ENCODE measurements around the gene SNAPC5.

SNAPC5 gene, protein sequence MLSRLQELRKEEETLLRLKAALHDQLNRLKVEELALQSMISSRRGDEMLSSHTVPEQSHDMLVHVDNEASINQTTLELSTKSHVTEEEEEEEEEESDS

DNA sequence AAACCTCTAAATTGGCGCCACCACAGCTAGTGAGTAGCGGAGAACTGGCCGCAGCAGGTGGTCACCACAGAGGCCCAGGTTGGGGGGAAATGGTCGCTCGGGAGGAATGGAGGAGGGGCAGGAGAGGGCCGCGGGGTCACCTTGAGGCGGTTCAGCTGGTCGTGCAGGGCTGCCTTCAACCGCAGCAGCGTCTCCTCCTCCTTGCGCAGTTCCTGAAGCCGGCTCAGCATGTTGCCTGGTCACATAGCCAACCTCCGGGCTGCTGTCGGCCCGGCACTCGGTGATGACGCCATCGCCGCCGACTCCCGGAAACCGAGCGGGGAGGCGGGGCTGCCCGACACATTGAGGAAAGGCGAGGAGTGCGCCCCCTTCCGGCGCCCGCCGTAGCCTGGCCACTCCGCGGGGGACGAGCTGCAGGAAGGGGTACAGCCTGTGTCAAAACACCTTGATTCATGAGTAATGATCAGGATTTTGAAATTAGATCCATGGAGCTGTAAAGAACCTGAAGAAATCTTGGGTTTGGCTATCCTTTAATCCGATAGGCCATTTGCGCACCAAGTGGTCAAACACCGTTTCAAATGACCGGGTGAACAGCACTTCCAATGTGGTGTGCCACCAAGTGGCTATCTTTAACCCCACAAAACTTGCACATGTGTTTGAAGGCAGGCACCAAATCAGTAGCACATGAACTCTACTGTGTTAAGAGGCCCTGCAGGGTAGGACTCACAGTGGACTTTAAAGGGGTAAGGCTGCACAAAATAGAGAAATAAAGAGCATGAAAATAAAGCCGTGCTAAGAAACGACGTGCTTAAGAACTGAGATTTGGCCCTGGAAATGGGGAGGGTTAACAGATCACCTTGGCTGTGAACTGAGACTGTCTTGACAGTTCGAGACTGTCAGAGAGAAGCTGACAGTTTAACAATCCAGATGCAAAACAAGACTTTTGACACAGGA, at the start of gene SNAPC5:
Gene SNAPC5 (minus strand): TSS at position 261 of the 954 bp plus-strand sequence. CDS start 31 bp downstream, at position 230.
- TF ChIP-seq, protein P1, sequence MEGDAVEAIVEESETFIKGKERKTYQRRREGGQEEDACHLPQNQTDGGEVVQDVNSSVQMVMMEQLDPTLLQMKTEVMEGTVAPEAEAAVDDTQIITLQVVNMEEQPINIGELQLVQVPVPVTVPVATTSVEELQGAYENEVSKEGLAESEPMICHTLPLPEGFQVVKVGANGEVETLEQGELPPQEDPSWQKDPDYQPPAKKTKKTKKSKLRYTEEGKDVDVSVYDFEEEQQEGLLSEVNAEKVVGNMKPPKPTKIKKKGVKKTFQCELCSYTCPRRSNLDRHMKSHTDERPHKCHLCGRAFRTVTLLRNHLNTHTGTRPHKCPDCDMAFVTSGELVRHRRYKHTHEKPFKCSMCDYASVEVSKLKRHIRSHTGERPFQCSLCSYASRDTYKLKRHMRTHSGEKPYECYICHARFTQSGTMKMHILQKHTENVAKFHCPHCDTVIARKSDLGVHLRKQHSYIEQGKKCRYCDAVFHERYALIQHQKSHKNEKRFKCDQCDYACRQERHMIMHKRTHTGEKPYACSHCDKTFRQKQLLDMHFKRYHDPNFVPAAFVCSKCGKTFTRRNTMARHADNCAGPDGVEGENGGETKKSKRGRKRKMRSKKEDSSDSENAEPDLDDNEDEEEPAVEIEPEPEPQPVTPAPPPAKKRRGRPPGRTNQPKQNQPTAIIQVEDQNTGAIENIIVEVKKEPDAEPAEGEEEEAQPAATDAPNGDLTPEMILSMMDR (IDR thresholded peaks at IDR 0.05; ENCODE audit: insufficient read depth, low read depth, low read length, missing control alignments) = peak; percentile 86
- H3K4me3 ChIP-seq (ENCODE audit: low read length) = peak within 1 kb of the TSS; percentile 82
- DNase-seq (ENCODE audit: low read depth) = peak; percentile 98

DNA sequence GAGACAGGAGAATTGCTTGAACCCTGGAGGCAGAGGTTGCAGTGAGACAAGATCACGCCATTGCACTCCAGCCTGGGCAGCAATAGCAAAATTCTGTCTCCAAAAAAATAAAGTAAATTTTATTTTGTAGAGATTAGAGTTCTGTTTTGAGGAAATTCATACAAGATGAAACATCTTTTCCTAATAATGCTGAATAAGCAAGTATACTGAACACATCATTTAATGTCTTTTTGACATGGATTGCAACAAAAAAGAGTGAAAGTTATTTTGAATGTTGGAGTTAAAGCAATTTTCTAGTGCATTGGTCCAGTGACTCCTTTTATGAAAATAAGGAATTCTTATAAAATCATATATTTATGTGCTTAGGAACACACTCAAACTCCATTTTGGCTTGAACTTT, 47.7 kb upstream of the SNAPC5 start:
- no peak for DNase-seq (ENCODE audit: low read depth)
- TF ChIP-seq, protein P1 (IDR thresholded peaks at IDR 0.05; ENCODE audit: insufficient read depth, low read depth, low read length, missing control alignments) = no peak
- H3K4me3 ChIP-seq (ENCODE audit: low read length) = no peak overlapping the region

DNA sequence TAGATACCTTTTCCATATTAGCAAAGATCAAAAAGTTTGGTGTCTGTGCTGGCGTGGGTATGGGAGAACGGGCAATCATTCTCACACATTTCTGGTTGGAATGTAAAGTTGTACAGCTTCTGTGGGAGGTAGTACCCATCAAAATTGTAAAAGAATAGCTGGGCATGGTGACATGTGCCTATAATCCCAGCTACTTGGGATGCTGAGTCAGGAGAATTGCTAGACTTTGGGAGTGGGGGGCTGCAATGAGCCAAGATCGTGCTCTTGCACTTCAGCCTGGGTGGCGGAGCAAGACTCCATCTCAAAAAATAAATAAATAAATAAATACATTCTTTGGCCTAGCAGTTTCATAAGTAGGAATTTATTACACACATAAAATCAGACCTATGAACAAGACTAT, 45.3 kb upstream of the SNAPC5 start:
- no peak for DNase-seq (ENCODE audit: low read depth)
- H3K4me3 ChIP-seq (ENCODE audit: low read length) = no peak overlapping the region
- TF ChIP-seq, protein P1 (IDR thresholded peaks at IDR 0.05; ENCODE audit: insufficient read depth, low read depth, low read length, missing control alignments) = no peak

DNA sequence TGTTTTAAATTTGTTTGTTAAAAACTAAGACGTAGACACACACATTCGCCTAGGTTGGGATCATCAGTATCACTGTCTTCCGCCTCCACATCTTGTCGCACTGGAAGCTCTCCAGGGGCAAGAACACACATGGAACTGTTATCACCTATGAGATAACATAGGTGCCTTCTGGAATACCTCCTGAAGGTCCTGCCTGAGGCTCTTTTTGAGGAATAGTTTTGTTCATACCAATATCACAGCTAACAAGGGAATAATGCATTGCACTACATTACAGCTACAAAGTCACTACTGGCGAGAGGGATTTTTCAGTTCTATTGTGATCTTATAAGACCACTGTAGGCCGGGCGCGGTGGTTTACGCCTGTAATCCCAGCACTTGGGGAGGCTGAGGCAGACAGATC, 37.5 kb upstream of the SNAPC5 start:
- no peak for DNase-seq (ENCODE audit: low read depth)
- H3K4me3 ChIP-seq (ENCODE audit: low read length) = no peak overlapping the region
- TF ChIP-seq, protein P1 (IDR thresholded peaks at IDR 0.05; ENCODE audit: insufficient read depth, low read depth, low read length, missing control alignments) = no peak

DNA sequence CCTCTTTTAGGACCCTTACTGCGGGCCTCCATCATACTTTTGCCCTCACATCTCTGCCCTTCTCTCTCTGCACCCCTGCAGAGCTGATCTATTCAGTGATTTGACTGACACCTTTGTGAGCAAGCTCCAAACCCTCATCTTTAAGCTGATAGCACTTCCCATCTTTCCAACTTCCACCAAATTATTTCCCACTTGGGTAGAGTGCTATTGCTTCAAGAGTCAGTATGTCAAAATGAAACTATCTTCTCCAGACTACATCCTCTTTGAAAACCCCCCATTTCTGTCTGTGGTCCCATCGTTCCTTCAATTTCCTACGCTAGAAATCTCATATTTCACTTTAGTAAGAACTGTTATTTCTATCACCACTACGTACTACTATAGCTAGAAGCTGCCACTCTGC, 27.3 kb upstream of the SNAPC5 start:
- H3K4me3 ChIP-seq (ENCODE audit: low read length) = no peak overlapping the region
- TF ChIP-seq, protein P1 (IDR thresholded peaks at IDR 0.05; ENCODE audit: insufficient read depth, low read depth, low read length, missing control alignments) = no peak
- no peak for DNase-seq (ENCODE audit: low read depth)

DNA sequence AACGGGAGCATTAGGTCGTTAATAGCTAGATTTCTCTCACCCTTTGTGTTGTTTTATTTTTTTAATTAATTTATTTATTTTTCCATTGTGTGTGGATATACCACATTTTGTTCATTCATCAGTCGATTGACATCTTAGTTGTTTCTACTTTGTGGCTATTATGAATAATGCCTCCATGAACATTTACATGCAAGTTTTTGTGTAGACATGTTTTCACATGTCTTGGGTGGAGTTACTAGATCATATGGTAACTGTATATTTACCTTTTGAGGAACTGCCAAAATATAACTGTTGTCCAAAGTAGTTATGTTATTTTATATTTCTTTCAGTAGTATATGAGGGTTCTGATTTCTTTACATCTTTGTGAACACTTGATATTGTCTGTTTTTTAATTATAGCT, 26.4 kb upstream of the SNAPC5 start:
- peak; percentile 65 for DNase-seq (ENCODE audit: low read depth)
- H3K4me3 ChIP-seq (ENCODE audit: low read length) = no peak overlapping the region
- TF ChIP-seq, protein P1 (IDR thresholded peaks at IDR 0.05; ENCODE audit: insufficient read depth, low read depth, low read length, missing control alignments) = no peak

All from epithelial cell of esophagus (primary cell).